Heart right ventricle (tissue), 16 donors: ENCODE results near the gene DCTN2. TPM values are rescaled to one million over a fixed set of nuclear protein-coding genes. Genes with fewer than 3 reads are reported as not detected.

Experiments
- ATAC-seq, 8 donors: fragments of 200-7000 bp; cut with Tn5 transposase; one replicate each; pipeline ENCODE4 v1.9.1; 2020; ENCODE audit warnings: mild to moderate bottlenecking in 8 of 8, moderate library complexity in 8 of 8, moderate number of reproducible peaks in 1 of 8
- DNase-seq, 2 donors: peaks; one replicate each; pipeline ENCODE4 v3.0.0-alpha.2; 2020
- H3K27ac ChIP-seq, 10 donors: fragments of 200-600 bp; sonication (generic) in 2 of 10; one replicate each; pipeline versions ENCODE4 v1.5.0 to v1.8.0; 2020 to 2022; ENCODE audit warnings: mild to moderate bottlenecking in 3 of 10
- H3K27me3 ChIP-seq, 7 donors: fragments of 200-600 bp; one replicate each; pipeline ENCODE4 v1.8.0; 2021 to 2022; ENCODE audit warnings: mild to moderate bottlenecking in 2 of 7
- H3K36me3 ChIP-seq, 9 donors: fragments of 200-600 bp; sonication (generic) in 1 of 9; one replicate each; pipeline versions ENCODE4 v1.5.0 to v1.8.0; 2020 to 2022; ENCODE audit warnings: mild to moderate bottlenecking in 2 of 9
- H3K4me1 ChIP-seq, 9 donors: fragments of 200-600 bp; sonication (generic) in 1 of 9; one replicate each; pipeline versions ENCODE4 v1.5.0 to v1.8.0; 2020 to 2022; ENCODE audit warnings: mild to moderate bottlenecking in 4 of 9
- H3K4me3 ChIP-seq, 10 donors: fragments of 200-600 bp; sonication (generic) in 2 of 10; one replicate each; pipeline versions ENCODE4 v1.5.0 to v1.8.0; 2020 to 2022; ENCODE audit warnings: mild to moderate bottlenecking in 7 of 10, moderate library complexity in 2 of 10
- H3K9me3 ChIP-seq, 11 donors: fragments of 200-600 bp in 10 of 11; sonication (generic) in 2 of 11; one replicate each; pipeline versions ENCODE4 v1.5.0 to v1.8.0; 2013 to 2022; ENCODE audit warnings: mild to moderate bottlenecking in 2 of 11, control low read depth in 1 of 11, moderate library complexity in 1 of 11
- WGBS, 2 donors: extraction: QIAGEN DNeasy Blood & Tissue Kit; methylation state at CpG; one replicate each; pipeline ENCODE4 v1.1.7; 2013; ENCODE audit warnings: inconsistent platforms in 1 of 2; 5-methylcytosine and 5-hydroxymethylcytosine counted together
- intact Hi-C, 10 donors: fragments of 100-400 bp; cut with DNase I; formaldehyde crosslinking; loops; one replicate each; pipeline versions ENCODE4 v1.11.1 to v1.14.2; 2022
- long read RNA-seq, 3 donors: library from polyadenylated mRNA; unstranded; transcript quantifications; one replicate each; pipeline ENCODE4 v2.0.0, GENCODE V29; 2020 to 2021
- polyA plus RNA-seq, 2 donors: library from polyadenylated mRNA; stranded (reverse); fragments of 200-250 nt; gene quantifications; one replicate each; pipeline ENCODE4 v1.2.3, GENCODE V29; 2013
- total RNA-seq, 10 donors: library from RNA; stranded (reverse); fragmentation: NEBNext Ultra II Directional in 3 of 10; extraction: Animal tissue kit (Norgen Biotek cat#: 25700) in 3 of 10; gene quantifications; one replicate each; pipeline versions ENCODE4 v1.2.1 to v1.2.4, GENCODE V29; 2021 to 2023
- TF ChIP-seq, protein P1 (sequence below), 9 donors: fragments of 200-600 bp; sonication (generic) in 2 of 9; IDR thresholded peaks; one replicate each; pipeline versions ENCODE4 v1.5.0 to v1.8.0; 2021 to 2022; ENCODE audit warnings: antibody characterized with exemption in 9 of 9, mild to moderate bottlenecking in 5 of 9, moderate library complexity in 1 of 9
- donor health status: Arrhythmogenic right ventricular cardiomyopathy.
- donor health status: ischemic (EF 13 %, LVEDD 7.1; RV severe dilation, severe dysfunction).
- donor health status: healthy with polysubstance abuse.
- donor health status: DM: no; HTN: yes; CAD: no.
- donor health status: DM: no; HTN: no; CAD: no.
- donor health status: ischemic (EF 25% LVEDD 6.9; RV normal size, moderate dysfunction).
- donor health status: ischemic (EF 25% LVEDD 5.7; RV mildly dilated, moderate dysfunction).
- donor health status: healthy.
- donor health status: DM: yes; HTN: yes; CAD: no.
- donor health status: Ischemic cardiomyopathy.
- donor health status: ischemic (EF 35%, LVEDD 5.7; RV mildly dilated, moderate dysfunction).
- donor health status: nonischemic (EF 11% LVEDD 7.7; RV severe dilation, severe dysfunction).
- donor health status: DM: yes; HTN: yes; CAD: no.
- donor health status: PGD.
- donor health status: ischemic (EF 29% LVEDD 5.4; RV normal size, mild dysfunction).
- donor health status: nonischemic (EF 23%, LVEDD 6.1; RV moderate dilation, normal function).

DCTN2 gene
- 100 to 1,000 TPM in 5 of 10 donors, 10 to 100 TPM in 5; 82.9 to 116 (median 101) TPM for total RNA-seq
- 100 to 1,000 TPM in 1 of 2 donors, 10 to 100 TPM in 1; 45.9 to 174 TPM for polyA plus RNA-seq
- long read RNA-seq, donor 1, transcript DCTN2-209 (14 exons, 2,061 nt): major isoform, 130 of 237 reads
- long read RNA-seq, donor 1, partial matches to known transcripts: 9 of 237 reads
- long read RNA-seq, donor 1, other reads (novel, unspliced or antisense): 98 of 237 reads
- long read RNA-seq, donor 2, transcript DCTN2-209 (14 exons, 2,061 nt): major isoform, 128 of 244 reads
- long read RNA-seq, donor 2, partial matches to known transcripts: 6 of 244 reads
- long read RNA-seq, donor 2, other reads (novel, unspliced or antisense): 110 of 244 reads
- long read RNA-seq, donor 3, transcript DCTN2-209 (14 exons, 2,061 nt): major isoform, 348 of 524 reads
- long read RNA-seq, donor 3, partial matches to known transcripts: 16 of 524 reads
- long read RNA-seq, donor 3, other reads (novel, unspliced or antisense): 158 of 524 reads

DNA sequence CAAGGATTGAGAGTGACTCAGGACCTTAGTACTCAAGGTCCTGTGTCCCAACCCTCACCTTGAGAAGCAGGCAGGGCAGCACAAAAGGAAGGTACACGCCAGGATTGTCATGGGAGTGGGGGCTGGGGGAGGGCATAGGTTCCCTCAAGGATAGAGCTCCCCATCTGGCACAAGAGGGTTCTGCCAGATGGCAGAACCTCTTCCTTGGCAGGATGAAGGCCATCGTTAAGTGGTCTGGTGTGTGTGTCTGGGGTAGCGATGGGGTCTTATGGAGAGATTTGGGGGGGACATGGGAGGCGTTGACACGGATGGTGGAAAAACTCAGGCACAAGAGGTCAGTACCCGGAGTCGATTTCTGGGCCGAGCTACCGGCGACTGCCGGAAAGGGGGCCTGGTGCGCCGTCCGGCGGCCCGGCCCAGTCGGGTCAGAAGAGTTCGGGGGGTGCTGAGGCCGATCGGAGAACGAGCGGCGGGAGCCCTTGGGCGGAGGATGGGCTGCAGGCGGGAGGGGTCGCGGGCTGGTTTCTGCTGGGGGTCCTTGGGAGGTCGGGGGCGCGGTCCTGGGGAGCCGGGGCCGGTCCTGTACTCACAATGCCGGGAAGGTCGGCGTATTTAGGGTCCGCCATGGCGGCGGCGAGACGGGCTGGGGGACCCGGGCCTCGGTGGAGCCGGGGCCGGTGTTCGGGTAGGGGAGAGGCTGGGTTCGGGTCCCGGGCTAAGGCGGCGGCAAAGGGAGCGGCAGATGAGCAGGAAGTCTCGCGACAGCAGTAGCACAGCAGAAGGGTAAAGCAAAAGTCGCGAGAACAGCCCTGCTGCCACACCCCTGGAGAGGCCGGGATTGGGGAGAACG lies at the start of gene DCTN2:
DCTN2 (minus strand) TSS at position 755 of the 850 bp plus-strand sequence; CDS start at position 626, 129 bp downstream.
- intact Hi-C loops: loop anchor here in 2 of 10 donors (2.0 kb wide), 1 partner anchor 24 kb away; the partner anchor contains the start of gene MBD6 (in 2 of the 2)
- H3K27ac ChIP-seq: peak within 1 kb of the TSS; percentile 46 to 95 (median 88)
- H3K9me3 ChIP-seq: no peaks in the 10 kb centered on the region
- TF ChIP-seq, protein P1, sequence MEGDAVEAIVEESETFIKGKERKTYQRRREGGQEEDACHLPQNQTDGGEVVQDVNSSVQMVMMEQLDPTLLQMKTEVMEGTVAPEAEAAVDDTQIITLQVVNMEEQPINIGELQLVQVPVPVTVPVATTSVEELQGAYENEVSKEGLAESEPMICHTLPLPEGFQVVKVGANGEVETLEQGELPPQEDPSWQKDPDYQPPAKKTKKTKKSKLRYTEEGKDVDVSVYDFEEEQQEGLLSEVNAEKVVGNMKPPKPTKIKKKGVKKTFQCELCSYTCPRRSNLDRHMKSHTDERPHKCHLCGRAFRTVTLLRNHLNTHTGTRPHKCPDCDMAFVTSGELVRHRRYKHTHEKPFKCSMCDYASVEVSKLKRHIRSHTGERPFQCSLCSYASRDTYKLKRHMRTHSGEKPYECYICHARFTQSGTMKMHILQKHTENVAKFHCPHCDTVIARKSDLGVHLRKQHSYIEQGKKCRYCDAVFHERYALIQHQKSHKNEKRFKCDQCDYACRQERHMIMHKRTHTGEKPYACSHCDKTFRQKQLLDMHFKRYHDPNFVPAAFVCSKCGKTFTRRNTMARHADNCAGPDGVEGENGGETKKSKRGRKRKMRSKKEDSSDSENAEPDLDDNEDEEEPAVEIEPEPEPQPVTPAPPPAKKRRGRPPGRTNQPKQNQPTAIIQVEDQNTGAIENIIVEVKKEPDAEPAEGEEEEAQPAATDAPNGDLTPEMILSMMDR (IDR thresholded peaks at IDR 0.05): peak in 3 of 9 donors; percentile 6 to 23 (median 12)
- peaks cover 13 to 45% (median 37%) of the 10 kb centered on the region in 9 donors for H3K4me1 ChIP-seq
- peaks cover 0 to 36% (median 34%) of the 10 kb centered on the region in 7 donors for H3K27me3 ChIP-seq
- H3K36me3 ChIP-seq: peaks cover 0 to 13% (median 5%) of the 10 kb centered on the region in 9 donors
- 1% methylated on average over 56 of the region's 56 CpGs for WGBS, 2 donors
- DNase-seq (peak; percentile 93 to 98), ATAC-seq (peak; percentile 97 to 100 (median 99))
- H3K4me3 ChIP-seq: peak within 1 kb of the TSS; percentile 86 to 99 (median 96)

DNA sequence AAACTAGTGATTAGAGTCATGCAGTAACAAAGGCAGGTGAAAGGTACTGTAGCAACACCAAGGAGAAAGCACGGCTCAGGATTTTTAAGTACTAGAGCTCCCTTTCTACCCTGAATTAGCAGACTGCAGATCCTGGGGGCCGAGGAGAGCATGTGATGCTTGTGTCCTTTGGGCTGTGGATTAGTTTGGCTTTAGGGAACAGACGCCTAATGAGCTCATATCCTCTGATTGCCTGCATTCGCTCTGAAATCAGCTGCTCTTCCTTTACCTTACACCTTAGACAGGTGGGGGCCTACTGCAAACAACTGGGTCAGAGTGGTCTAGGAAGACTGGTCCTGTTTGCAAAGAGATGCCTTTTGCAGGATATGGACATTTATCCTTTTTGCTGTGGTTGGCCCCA lies 46.2 kb upstream of the DCTN2 start:
- no peak for DNase-seq
- Histone ChIP-seq H3K27ac (no peak overlapping the region), H3K27me3 (peaks cover 0 to 4% (median under 1%) of the 10 kb centered on the region in 7 donors), H3K4me3 (peak overlapping the region in 1 of 10 donors; percentile 9), H3K4me1 (peaks cover 0 to 21% (median 14%) of the 10 kb centered on the region in 9 donors), H3K36me3 (peaks cover 0 to 46% (median 16%) of the 10 kb centered on the region in 9 donors), H3K9me3 (no peaks in the 10 kb centered on the region)
- TF ChIP-seq, protein P1 (IDR thresholded peaks at IDR 0.05): no peak
- ATAC-seq: no peak
- intact Hi-C loops: no loop called here
- 77 to 87% methylated on average over 4 of the region's 4 CpGs for WGBS, 2 donors

DNA sequence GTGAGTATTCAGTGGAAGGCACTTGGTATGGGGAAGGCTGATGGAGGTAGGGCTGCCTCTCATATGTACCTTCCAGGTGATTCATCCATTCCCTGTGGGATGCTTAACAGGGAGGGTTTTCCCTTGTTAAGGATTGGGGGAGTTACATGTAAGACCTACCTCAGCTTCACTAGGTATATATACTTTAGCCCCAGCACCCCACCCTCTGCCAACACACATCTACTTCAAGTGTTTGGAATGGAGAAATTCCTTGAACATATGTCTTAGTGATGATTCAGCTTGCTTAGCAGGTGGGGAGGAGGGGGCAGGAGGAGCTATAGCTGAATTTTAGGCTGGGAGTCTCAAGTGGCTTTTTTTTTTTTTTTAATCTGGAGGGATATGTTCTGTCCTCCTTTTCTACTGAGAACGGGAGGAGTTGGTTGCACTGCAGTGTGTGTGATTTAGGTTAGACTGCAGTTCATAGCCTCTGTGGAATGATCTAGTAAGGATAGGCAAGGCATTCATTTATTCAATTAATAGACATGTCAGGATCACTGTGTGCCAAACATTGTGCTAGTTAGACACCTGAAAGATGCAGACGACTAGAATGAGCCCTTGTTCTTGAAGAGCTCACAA lies 45.7 kb upstream of the DCTN2 start:
- 72% methylated on average over 2 of the region's 2 CpGs for WGBS, 2 donors
- peaks cover 0 to 40% (median 13%) of the 10 kb centered on the region in 9 donors for H3K36me3 ChIP-seq

More for the DNA sequence above, 45.7 kb upstream of the DCTN2 start:
- H3K4me3 ChIP-seq: peak overlapping the region in 2 of 10 donors; percentile 9 to 87
- no peaks in the 10 kb centered on the region for H3K9me3 ChIP-seq
- H3K4me1 ChIP-seq: peaks cover 0 to 21% (median 14%) of the 10 kb centered on the region in 9 donors
- no peak overlapping the region for H3K27ac ChIP-seq
- intact Hi-C loops: no loop called here
- H3K27me3 ChIP-seq: peaks cover 0 to 9% (median 5%) of the 10 kb centered on the region in 7 donors
- DNase-seq (no peak), ATAC-seq (no peak)
- TF ChIP-seq, protein P1 (IDR thresholded peaks at IDR 0.05): no peak
